Stimulated activated CD4-positive, alpha-beta T cell treated with anti-CD3 and anti-CD28 coated beads, TNF-alpha, amount 100 ng/mL, for 48 hours (primary cell): ENCODE results near the gene CTNNA1.

Source experiments
- DNase-seq, 3 donors: peaks; one replicate each; pipeline ENCODE4 v3.0.0-alpha.2; 2020; ENCODE audit warnings: low read depth in 3 of 3

CTNNA1 gene

GRCh38 chr5:138966236-138966985 lies 213.2 kb downstream of the CTNNA1 start:
- DNase-seq: no peak

- no peak for DNase-seq
These were observed 214.7 kb downstream of the CTNNA1 start for GRCh38 chr5:138967791-138968448.

- DNase-seq: no peak
These were observed 215.4 kb downstream of the CTNNA1 start for GRCh38 chr5:138968601-138969000.

GRCh38 chr5:138969323-138970002 lies 216.2 kb downstream of the CTNNA1 start:
- DNase-seq: no peak

GRCh38 chr5:138972230-138972629 lies 219.0 kb downstream of the CTNNA1 start:
- DNase-seq: no peak

- DNase-seq: no peak
These were observed 219.6 kb downstream of the CTNNA1 start for GRCh38 chr5:138972836-138973235.

- no peak for DNase-seq
These were observed 221.2 kb downstream of the CTNNA1 start for GRCh38 chr5:138974227-138975063.

- DNase-seq: no peak
These were observed 222.0 kb downstream of the CTNNA1 start for GRCh38 chr5:138975098-138975847.

- no peak for DNase-seq
These were observed 224.9 kb downstream of the CTNNA1 start for GRCh38 chr5:138978080-138978479.

GRCh38 chr5:138978581-138978980 lies 225.4 kb downstream of the CTNNA1 start:
- no peak for DNase-seq

GRCh38 chr5:138979684-138980280 lies 226.6 kb downstream of the CTNNA1 start:
- DNase-seq: no peak

GRCh38 chr5:138980441-138980840 lies 227.2 kb downstream of the CTNNA1 start:
- DNase-seq: no peak

- DNase-seq: no peak
These were observed 227.9 kb downstream of the CTNNA1 start for GRCh38 chr5:138981131-138981530.

GRCh38 chr5:138981586-138981985 lies 228.4 kb downstream of the CTNNA1 start:
- DNase-seq: no peak

GRCh38 chr5:138983984-138984383 lies 230.8 kb downstream of the CTNNA1 start:
- no peak for DNase-seq
